ENCODE measurements around the gene ING1.
"Not testable (repeated sequence)": the region's sequence is repeated elsewhere in the genome, so short reads cannot be mapped to it uniquely, and the experiment has no call there.

Gene ING1

DNA sequence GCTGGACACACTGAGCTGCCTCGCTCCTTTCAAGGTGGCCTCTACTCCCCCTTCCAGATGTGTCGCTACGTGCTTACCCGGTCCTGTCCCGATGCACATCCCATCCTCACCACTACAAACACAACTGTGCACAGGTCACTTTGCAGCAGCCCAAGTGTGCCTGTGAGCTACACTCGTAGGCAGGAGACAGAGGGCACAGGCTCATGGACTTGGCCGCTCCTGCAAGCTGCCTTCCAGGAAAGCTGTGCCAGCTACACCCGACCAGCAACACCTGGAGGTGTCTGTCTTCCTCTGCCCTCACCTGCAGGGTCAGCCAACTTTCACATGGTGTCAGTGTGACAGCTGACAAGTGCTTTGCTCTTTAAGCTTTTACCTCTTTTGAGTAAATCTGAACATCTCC, 23.0 kb upstream of the ING1 start:
- H3K4me3 ChIP-seq (replicated peaks; ENCODE audit: low read depth, low read length) = no peak overlapping the region
- DNase-seq (ENCODE audit: low read depth) = no peak
- TF ChIP-seq, protein P1, sequence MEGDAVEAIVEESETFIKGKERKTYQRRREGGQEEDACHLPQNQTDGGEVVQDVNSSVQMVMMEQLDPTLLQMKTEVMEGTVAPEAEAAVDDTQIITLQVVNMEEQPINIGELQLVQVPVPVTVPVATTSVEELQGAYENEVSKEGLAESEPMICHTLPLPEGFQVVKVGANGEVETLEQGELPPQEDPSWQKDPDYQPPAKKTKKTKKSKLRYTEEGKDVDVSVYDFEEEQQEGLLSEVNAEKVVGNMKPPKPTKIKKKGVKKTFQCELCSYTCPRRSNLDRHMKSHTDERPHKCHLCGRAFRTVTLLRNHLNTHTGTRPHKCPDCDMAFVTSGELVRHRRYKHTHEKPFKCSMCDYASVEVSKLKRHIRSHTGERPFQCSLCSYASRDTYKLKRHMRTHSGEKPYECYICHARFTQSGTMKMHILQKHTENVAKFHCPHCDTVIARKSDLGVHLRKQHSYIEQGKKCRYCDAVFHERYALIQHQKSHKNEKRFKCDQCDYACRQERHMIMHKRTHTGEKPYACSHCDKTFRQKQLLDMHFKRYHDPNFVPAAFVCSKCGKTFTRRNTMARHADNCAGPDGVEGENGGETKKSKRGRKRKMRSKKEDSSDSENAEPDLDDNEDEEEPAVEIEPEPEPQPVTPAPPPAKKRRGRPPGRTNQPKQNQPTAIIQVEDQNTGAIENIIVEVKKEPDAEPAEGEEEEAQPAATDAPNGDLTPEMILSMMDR (IDR thresholded peaks at IDR 0.05; ENCODE audit: low read length, missing control alignments) = no peak

DNA sequence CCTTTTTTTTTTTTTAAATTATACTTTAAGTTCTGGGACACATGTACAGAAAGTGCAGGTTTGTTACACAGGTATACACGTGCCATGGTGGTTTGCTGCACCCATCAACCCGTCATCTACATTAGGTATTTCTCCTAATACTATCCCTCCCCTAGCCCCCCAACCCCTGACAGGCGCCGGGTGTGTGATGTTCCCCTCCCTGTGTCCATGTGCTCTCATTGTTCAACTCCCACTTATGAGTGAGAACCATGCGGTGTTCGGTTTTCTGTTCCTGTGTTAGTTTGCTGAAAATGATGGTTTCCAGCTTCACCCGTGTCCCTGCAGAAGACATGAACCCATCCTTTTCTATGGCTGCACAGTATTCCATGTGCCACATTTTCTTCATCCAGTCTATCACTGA, 17.7 kb upstream of the ING1 start:
- H3K4me3 ChIP-seq (replicated peaks; ENCODE audit: low read depth, low read length); DNase-seq (ENCODE audit: low read depth): not testable (repeated sequence)

DNA sequence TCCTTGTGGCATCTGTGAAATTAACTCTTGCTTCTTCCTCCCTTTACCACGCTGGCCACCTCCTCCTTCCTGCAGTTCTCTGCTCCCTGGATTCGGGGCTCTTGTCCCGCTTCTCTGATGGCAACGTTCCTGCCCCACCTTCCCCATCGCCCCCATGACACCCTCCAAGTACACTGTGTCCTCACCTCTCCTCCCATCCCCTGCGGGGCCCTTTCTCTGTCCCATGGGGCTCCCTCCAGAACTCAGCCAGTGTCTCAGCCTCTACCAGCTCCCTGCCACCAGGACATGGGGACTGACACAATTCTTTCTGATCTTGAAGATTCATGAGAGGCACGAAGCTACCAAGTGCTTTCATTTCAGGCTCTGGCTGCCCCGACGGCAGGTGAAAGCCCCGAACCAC, 16.7 kb upstream of the ING1 start:
- TF ChIP-seq, protein P1 (IDR thresholded peaks at IDR 0.05; ENCODE audit: low read length, missing control alignments) = no peak
- H3K4me3 ChIP-seq (replicated peaks; ENCODE audit: low read depth, low read length) = no peak overlapping the region
- no peak for DNase-seq (ENCODE audit: low read depth)

DNA sequence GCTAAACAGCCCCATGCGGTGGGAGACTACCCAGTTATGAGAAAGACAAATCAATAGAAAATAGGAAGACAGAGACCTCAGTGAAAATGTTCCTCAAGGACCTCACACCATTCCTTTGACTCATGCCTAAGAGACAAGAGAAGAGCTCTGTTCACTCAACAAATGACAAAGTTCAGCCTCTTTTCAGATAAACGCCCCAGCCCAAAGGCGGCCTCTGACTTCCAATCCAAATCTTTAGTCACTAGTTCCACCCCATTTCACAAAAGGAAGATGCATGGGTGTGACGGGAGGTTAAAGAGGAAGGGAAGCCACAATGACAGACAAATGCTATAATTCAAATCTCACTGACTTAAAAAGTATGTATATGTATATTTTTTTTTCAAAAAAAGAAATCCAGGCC, 15.7 kb upstream of the ING1 start:
- no peak overlapping the region for H3K4me3 ChIP-seq (replicated peaks; ENCODE audit: low read depth, low read length)
- no peak for DNase-seq (ENCODE audit: low read depth)
- TF ChIP-seq, protein P1 (IDR thresholded peaks at IDR 0.05; ENCODE audit: low read length, missing control alignments) = no peak

DNA sequence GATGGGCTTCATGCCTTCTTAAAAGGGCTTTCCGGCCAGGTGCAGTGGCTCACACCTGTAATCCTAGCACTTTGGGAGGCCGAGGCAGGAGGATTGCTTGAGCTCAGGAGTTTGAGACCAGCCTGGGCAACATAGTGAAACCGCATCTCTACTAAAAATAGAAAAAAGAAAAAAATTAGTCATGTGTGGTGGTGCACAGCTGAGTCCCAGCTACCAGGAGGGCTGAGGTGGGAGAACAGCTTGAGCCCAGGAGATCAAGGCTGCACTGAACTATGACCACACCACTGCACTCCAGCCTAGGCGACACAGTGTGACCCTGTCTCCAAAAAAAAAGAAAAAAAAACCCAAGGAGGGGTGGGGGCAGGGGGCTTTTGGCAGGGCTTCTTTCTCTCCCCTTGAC, 14.8 kb upstream of the ING1 start:
- no peak overlapping the region for H3K4me3 ChIP-seq (replicated peaks; ENCODE audit: low read depth, low read length)
- no peak for DNase-seq (ENCODE audit: low read depth)
- TF ChIP-seq, protein P1 (IDR thresholded peaks at IDR 0.05; ENCODE audit: low read length, missing control alignments) = no peak

DNA sequence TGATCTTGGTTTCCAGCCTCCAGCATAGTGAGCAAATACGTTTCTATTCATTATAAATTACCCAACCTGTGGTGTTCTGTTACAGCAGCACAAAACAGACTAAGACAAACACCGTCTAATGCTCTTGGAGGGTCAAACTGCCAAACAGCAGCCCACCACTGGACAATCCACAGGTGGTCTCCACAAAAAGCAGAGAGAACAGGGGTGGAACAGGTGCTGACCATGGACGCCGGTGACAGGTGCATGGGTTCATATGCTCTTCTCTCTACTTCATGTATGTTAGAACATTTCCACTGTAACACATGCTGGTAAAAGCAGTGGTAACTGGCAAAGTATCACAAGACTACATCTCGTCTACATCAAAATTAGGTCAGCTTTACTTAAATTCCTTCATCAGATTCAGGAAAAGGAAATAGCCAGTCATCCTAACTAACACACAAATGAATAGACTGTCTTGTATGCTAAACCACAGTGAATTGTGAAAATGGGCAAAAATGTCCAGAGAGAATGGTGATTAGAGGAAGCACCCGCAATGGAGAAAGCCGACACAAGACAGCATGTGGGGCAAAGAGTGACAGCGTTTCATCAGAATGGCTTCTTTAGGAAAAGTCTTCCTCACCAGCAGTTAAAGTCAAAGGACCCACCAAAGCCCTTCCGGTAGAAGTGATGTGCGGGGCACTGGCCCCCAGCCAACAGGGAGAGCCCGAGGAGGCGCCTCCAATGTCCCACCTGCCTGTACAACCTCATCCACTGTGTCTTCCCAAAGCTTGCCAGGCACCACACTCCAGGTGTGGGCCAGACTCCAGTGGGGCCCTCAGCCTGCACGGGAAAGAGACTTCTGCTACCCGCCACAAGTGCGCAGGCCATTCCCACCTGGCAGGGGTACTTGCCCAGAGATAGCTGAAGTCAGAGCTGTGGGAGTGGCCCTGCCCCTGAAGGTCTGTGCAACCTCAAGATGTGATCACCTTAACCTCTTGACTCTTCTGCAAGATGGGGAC, 14.1 kb upstream of the ING1 start:
- DNase-seq (ENCODE audit: low read depth) = no peak
- TF ChIP-seq, protein P1 (IDR thresholded peaks at IDR 0.05; ENCODE audit: low read length, missing control alignments) = no peak

DNA sequence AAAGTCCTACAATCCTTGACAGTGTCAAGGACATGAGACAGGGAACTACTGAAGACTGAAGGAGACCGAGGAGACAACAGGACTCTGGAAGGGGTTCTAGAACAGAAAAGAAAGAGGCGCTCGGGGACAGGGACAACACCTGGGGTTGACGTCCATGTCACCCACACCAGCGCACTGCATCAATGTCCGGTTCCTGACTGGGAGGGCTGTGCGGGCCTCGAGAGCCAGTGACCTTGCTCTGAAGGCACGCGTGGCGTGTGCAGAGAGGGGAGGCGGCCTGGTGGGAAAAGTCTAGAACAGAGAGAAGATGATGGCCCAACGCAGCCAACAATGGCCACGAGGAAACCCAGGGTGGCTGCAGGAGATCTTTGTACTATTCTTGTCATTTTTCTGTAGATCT, 13.3 kb upstream of the ING1 start:
- DNase-seq (ENCODE audit: low read depth) = no peak
- no peak overlapping the region for H3K4me3 ChIP-seq (replicated peaks; ENCODE audit: low read depth, low read length)
- TF ChIP-seq, protein P1 (IDR thresholded peaks at IDR 0.05; ENCODE audit: low read length, missing control alignments) = no peak

More for the DNA sequence above, 14.1 kb upstream of the ING1 start:
- no peak overlapping the region for H3K4me3 ChIP-seq (replicated peaks; ENCODE audit: low read depth, low read length)
